MM.1S (cell line): ENCODE measurements around the gene RNLS.

ENCODE experiments used
- DNase-seq: peaks from one replicate; pipeline ENCODE4 v3.0.0-alpha.2; 2015
- H2AFZ ChIP-seq: fragments of 300-600 bp; sonication (generic); 2 replicates; pipeline ENCODE4 v1.6.0; 2016; ENCODE audit warnings: antibody characterized with exemption, low read length
- H3F3A ChIP-seq: fragments of 300-600 bp; sonication (generic); 2 replicates; pipeline ENCODE4 v1.6.1; 2016; ENCODE audit warnings: mild to moderate bottlenecking, antibody characterized with exemption, low read length, moderate library complexity, mixed read lengths; ENCODE audit not compliant: insufficient read depth
- H3K27ac ChIP-seq: fragments of 300-600 bp; sonication (generic); 2 replicates; pipeline ENCODE4 v1.5.1; 2016; ENCODE audit warnings: mild to moderate bottlenecking, low read length
- H3K27me3 ChIP-seq: fragments of 300-600 bp; sonication (generic); replicated peaks from 2 replicates; pipeline ENCODE4 v1.6.0; 2016; ENCODE audit warnings: low read length; ENCODE audit not compliant: insufficient read depth
- H3K36me3 ChIP-seq: fragments of 300-600 bp; sonication (generic); replicated peaks from 2 replicates; pipeline ENCODE4 v1.6.1; 2016; ENCODE audit warnings: mild to moderate bottlenecking, low read length, mixed read lengths; ENCODE audit not compliant: insufficient read depth
- H3K4me1 ChIP-seq: fragments of 300-600 bp; sonication (generic); 2 replicates; pipeline ENCODE4 v1.6.1; 2016; ENCODE audit warnings: low read length, mixed read lengths
- H3K4me2 ChIP-seq: fragments of 300-600 bp; sonication (generic); 2 replicates; pipeline ENCODE4 v1.6.0; 2016; ENCODE audit warnings: low read depth, low read length
- H3K4me3 ChIP-seq: fragments of 300-600 bp; sonication (generic); 2 replicates; pipeline ENCODE4 v1.5.1; 2016; ENCODE audit warnings: low read length, mixed read lengths
- H3K79me2 ChIP-seq: fragments of 300-600 bp; sonication (generic); 2 replicates; pipeline ENCODE4 v1.6.1; 2016; ENCODE audit warnings: mixed run types, low read length, mixed read lengths
- H3K9ac ChIP-seq: fragments of 300-600 bp; sonication (generic); 2 replicates; pipeline ENCODE4 v1.6.1; 2016; ENCODE audit warnings: low read length, mixed read lengths
- H3K9me2 ChIP-seq: fragments of 300-600 bp; sonication (generic); replicated peaks from 2 replicates; pipeline ENCODE4 v1.6.1; 2016; ENCODE audit warnings: mild to moderate bottlenecking, low read length, mixed read lengths; ENCODE audit not compliant: insufficient read depth
- H3K9me3 ChIP-seq: fragments of 300-600 bp; sonication (generic); replicated peaks from 2 replicates; pipeline ENCODE4 v1.6.1; 2016; ENCODE audit warnings: mild to moderate bottlenecking, low read length, mixed read lengths; ENCODE audit not compliant: insufficient read depth
- H4K20me1 ChIP-seq: fragments of 300-600 bp; sonication (generic); 2 replicates; pipeline ENCODE4 v1.6.1; 2016; ENCODE audit warnings: mild to moderate bottlenecking, low read length, moderate library complexity, mixed read lengths; ENCODE audit not compliant: insufficient read depth
- EZH2 ChIP-seq: fragments of 300-600 bp; sonication (generic); optimal IDR thresholded peaks from 2 replicates; pipeline ENCODE3; 2017; ENCODE audit warnings: low read depth, mild to moderate bottlenecking, antibody characterized with exemption, low read length, mixed read lengths
- EZH2phosphoT487 ChIP-seq: fragments of 300-600 bp; sonication (generic); IDR thresholded peaks from 2 replicates; pipeline ENCODE4 v1.6.1; 2018; ENCODE audit warnings: antibody characterized with exemption, low read length
- TF ChIP-seq, protein P1 (sequence below): fragments of 300-600 bp; sonication (generic); IDR thresholded peaks from 2 replicates; pipeline ENCODE4 v1.5.1; 2016; ENCODE audit warnings: antibody characterized with exemption, low read length, mixed read lengths

RNLS gene

DNA sequence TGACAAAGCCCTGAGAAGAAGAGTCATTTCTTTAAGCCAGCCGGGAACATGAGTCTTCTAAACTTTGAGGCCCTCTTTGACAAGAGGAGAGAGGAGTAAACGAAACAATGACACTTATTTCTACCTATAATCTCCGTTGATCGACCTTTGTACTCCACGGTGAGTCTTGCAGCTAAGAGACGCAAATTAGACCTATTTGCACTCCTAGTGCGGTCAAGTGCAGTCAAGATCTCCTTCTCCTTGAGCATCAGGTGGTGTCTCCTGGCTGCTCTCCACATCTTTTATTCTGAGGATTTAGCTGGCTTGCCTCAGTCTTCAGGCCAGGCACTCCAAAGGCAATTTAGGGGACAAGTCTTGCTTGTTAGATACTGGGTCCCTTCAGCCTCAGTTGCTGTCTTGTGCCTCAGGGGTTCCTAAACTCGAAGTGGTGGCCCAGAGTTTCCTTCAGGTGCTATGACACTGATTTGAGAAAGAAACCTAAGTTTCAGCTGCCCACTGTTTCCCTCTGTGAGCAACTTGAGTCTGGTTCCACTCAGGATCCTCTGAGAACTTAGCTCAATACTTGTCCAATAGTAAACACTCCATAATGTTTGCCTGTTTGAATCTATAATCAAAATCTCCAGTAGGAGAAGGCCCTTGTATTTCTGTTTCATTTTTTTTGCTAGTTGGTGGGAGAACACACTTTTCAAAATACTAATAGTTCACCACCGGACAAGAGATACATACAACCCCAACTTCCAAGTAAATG lies 312.9 kb downstream of the RNLS start:
- peak overlapping the region; percentile 75 for H3K9ac ChIP-seq
- H3K79me2 ChIP-seq = no peaks in the 10 kb centered on the region
- TF ChIP-seq, protein P1, sequence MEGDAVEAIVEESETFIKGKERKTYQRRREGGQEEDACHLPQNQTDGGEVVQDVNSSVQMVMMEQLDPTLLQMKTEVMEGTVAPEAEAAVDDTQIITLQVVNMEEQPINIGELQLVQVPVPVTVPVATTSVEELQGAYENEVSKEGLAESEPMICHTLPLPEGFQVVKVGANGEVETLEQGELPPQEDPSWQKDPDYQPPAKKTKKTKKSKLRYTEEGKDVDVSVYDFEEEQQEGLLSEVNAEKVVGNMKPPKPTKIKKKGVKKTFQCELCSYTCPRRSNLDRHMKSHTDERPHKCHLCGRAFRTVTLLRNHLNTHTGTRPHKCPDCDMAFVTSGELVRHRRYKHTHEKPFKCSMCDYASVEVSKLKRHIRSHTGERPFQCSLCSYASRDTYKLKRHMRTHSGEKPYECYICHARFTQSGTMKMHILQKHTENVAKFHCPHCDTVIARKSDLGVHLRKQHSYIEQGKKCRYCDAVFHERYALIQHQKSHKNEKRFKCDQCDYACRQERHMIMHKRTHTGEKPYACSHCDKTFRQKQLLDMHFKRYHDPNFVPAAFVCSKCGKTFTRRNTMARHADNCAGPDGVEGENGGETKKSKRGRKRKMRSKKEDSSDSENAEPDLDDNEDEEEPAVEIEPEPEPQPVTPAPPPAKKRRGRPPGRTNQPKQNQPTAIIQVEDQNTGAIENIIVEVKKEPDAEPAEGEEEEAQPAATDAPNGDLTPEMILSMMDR = no peak
- TF ChIP-seq EZH2phosphoT487 = no peak
- no peak for TF ChIP-seq EZH2
- H3K36me3 ChIP-seq = no peaks in the 10 kb centered on the region
- H3K4me3 ChIP-seq = peak overlapping the region; percentile 50
- no peaks in the 10 kb centered on the region for H3K9me3 ChIP-seq
- no peaks in the 10 kb centered on the region for H3K27me3 ChIP-seq
- H3K4me1 ChIP-seq = peaks cover 55% of the 10 kb centered on the region
- H3K4me2 ChIP-seq = peak overlapping the region; percentile 88
- peaks cover 39% of the 10 kb centered on the region for H3F3A ChIP-seq
- H2AFZ ChIP-seq = peak overlapping the region; percentile 55
- H3K27ac ChIP-seq = peak overlapping the region; percentile 99
- no peaks in the 10 kb centered on the region for H3K9me2 ChIP-seq
- DNase-seq = peak; percentile 25
- H4K20me1 ChIP-seq = no peaks in the 10 kb centered on the region

DNA sequence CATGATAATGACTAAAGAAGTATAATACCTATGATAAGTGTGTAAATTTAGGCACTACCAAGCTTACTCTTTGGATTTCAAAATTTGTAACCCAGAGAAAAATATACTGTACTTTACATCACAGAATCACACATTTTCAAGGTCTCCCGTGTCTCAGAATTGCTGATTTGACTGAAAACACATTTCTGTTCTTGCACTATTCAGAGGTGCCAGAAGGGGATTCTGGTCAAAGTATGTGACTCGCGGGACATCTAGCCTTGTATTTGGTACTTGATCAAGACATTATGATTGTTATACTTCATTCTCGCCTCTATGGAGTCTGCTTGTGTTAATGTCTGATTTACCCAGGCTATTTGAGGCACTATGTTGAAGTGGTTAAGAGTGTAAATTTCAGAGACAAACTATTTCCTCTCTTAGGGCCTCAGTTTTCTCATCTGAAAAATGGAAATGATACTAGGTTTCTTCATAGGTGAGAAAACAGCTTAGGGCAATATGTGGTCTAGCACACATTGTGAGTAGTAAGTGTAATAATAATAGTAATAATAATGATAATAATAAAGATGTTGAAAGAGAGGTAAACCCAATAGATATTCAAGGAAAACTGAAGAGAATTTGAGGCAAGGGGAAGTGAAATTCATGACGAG lies 320.4 kb downstream of the RNLS start:
- Histone ChIP-seq H3K4me2 (no peak overlapping the region), H3K4me1 (peaks cover 6% of the 10 kb centered on the region; the same call in 1 of the 2 replicates), H3K9me2 (no peaks in the 10 kb centered on the region), H3K27ac (no peak overlapping the region), H3K9me3 (no peaks in the 10 kb centered on the region), H3K9ac (no peak overlapping the region), H3K4me3 (no peak overlapping the region), H3K79me2 (no peaks in the 10 kb centered on the region), H4K20me1 (no peaks in the 10 kb centered on the region), H3F3A (no peaks in the 10 kb centered on the region), H3K36me3 (no peaks in the 10 kb centered on the region), H3K27me3 (no peaks in the 10 kb centered on the region), H2AFZ (no peak overlapping the region)
- no peak for DNase-seq
- no peak for TF ChIP-seq EZH2phosphoT487
- TF ChIP-seq, protein P1 = no peak
- TF ChIP-seq EZH2 = no peak

DNA sequence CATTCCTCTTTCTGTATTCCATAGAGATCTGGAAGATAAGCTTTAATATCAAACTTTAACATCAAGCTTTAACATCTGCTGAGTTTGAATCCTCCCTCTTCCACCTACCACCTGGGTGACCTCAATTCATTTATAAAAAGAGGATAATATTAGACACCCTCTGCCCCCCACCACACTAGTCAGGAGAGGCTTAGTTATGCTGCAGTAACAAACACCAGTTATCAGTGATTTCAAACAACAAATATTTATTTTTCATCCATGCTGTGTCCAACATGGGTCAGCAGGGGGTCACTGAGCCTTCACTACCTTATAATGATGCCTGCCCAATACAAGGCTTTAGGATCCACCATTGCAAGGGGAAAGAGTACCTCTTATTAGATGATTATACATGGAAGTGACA lies 322.0 kb downstream of the RNLS start:
- Histone ChIP-seq H3K9me3 (no peaks in the 10 kb centered on the region), H3K4me3 (no peak overlapping the region), H3K9me2 (no peaks in the 10 kb centered on the region), H3K36me3 (no peaks in the 10 kb centered on the region), H3K9ac (no peak overlapping the region), H2AFZ (no peak overlapping the region), H3F3A (no peaks in the 10 kb centered on the region), H3K4me2 (no peak overlapping the region), H3K27ac (no peak overlapping the region), H3K27me3 (no peaks in the 10 kb centered on the region), H3K79me2 (no peaks in the 10 kb centered on the region), H4K20me1 (no peaks in the 10 kb centered on the region), H3K4me1 (peaks cover 6% of the 10 kb centered on the region; the same call in 1 of the 2 replicates)
- no peak for TF ChIP-seq EZH2phosphoT487
- TF ChIP-seq, protein P1 = no peak
- TF ChIP-seq EZH2 = no peak
- no peak for DNase-seq
